Stimulated activated memory B cell treated with anti-CD40 and anti-IgM and Interleukin-4, amounts not matched to agents 10 μg/mL and 1 μg/mL and 100 μg/mL, for 72 hours (primary cell): ENCODE data around the gene ASCL2.

Experiments used
- ATAC-seq: fragments of 150-1000 bp; cut with Tn5 transposase; 2 replicates; pipeline ENCODE4 v1.10.0; 2021
- H3K27ac Mint-ChIP-seq: one replicate; pipeline ENCODE4 v1.8.0; 2022; ENCODE audit warnings: mild to moderate bottlenecking, mixed read lengths
- H3K27me3 Mint-ChIP-seq: one replicate; pipeline ENCODE4 v1.8.0; 2022; ENCODE audit warnings: mixed read lengths
- H3K36me3 Mint-ChIP-seq: one replicate; pipeline ENCODE4 v1.8.0; 2022; ENCODE audit warnings: mixed read lengths
- H3K4me1 Mint-ChIP-seq: one replicate; pipeline ENCODE4 v1.8.0; 2022; ENCODE audit warnings: mixed read lengths
- H3K4me3 Mint-ChIP-seq: one replicate; pipeline ENCODE4 v1.8.0; 2022; ENCODE audit warnings: mild to moderate bottlenecking, moderate library complexity, mixed read lengths
- H3K9me3 Mint-ChIP-seq: one replicate; pipeline ENCODE4 v1.8.0; 2022; ENCODE audit warnings: mixed read lengths

Gene ASCL2

DNA sequence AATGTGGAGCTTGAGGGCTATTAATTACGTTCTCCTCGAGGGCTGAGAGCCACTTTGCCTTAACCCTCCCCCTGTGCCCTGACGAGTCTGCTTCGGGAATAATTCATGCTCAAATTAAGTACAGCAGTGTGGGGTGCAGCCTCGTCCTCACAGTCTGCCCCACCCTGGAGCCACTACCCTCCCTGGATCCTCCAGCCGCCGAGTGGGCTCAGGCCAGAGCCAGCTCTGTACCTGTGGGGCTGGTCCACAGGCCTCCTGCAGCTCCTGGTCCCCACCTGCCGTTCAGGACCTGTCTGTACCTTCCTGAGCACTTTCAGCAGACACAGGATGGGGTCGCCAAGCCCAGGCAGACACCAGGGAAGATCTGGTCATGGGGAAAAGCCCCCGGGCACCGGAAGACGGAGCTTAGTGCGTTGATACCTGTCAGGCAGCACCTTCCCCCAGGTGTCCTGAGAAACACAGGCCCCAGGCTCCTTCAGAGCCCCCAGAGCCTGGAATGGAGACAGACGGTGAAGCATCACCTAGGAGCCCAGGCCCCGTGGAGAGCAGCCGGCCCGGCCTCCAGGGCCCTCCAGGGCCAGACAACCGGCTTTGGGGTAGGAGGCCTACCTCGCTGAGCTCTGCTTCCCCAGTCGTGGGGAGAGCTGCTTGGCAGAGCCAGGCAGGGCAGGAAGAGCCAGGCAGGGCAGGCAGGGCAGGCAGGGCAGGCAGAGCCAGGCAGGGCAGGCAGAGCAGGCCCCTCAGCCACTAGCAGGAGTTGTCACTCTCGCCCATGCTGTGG lies 41.2 kb upstream of the ASCL2 start:
- ATAC-seq = no peak
- Mint-ChIP-seq H3K36me3 (peaks cover under 1% of the 10 kb centered on the region), H3K27ac (no peak overlapping the region), H3K4me3 (no peak overlapping the region), H3K9me3 (no peaks in the 10 kb centered on the region), H3K4me1 (peaks cover 3% of the 10 kb centered on the region), H3K27me3 (peaks cover 28% of the 10 kb centered on the region)

- H3K27me3 Mint-ChIP-seq = peaks cover 35% of the 10 kb centered on the region
- H3K36me3 Mint-ChIP-seq = peaks cover 5% of the 10 kb centered on the region
- no peak overlapping the region for H3K27ac Mint-ChIP-seq
- no peaks in the 10 kb centered on the region for H3K9me3 Mint-ChIP-seq
- no peak for ATAC-seq
- H3K4me3 Mint-ChIP-seq = no peak overlapping the region
- H3K4me1 Mint-ChIP-seq = peaks cover 9% of the 10 kb centered on the region
These were observed 40.5 kb upstream of the ASCL2 start for GRCh38 chr11:2310786-2311352.

DNA sequence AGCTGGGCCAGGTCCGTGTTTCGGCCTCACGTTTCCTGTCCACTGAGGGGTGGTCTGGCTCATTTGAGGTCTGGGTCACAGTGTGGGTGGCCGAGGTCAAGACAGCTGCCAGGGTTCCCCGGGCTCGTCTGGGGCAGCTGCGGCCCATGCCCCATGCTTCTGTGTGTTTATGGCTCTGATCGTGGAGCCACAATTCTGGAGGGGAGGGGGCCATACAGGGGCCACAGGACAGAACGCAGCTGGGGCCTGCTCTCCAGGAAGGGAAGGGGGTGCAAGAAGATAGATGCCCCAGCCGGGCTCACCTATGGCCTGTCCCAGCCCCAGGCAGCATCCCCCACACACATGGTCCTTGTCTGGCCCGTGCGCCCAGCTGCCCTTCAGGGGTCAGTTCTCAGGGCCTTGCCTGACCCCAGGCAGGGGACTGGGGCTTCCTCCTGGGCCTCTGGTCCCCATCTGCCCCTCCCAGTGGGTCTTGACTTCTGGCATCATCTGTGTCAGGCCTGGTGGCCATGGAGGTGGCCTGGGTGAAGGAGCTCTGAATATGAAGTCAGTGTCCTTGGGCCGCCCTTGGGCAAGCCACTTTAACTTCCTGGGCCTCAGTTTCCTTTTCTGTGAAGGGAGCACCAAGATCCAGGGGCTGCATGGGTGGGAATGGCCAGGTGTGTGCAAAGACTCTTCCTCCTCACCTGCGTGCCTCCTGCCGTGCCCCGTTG lies 39.8 kb upstream of the ASCL2 start:
- no peak overlapping the region for H3K27ac Mint-ChIP-seq
- peaks cover 16% of the 10 kb centered on the region for H3K4me1 Mint-ChIP-seq
- H3K27me3 Mint-ChIP-seq = peaks cover 34% of the 10 kb centered on the region
- H3K9me3 Mint-ChIP-seq = no peaks in the 10 kb centered on the region
- H3K4me3 Mint-ChIP-seq = no peak overlapping the region
- no peak for ATAC-seq
- peaks cover 5% of the 10 kb centered on the region for H3K36me3 Mint-ChIP-seq

- no peak overlapping the region for H3K4me3 Mint-ChIP-seq
- ATAC-seq = no peak
- peaks cover 5% of the 10 kb centered on the region for H3K36me3 Mint-ChIP-seq
- H3K4me1 Mint-ChIP-seq = peaks cover 22% of the 10 kb centered on the region
- peaks cover 26% of the 10 kb centered on the region for H3K27me3 Mint-ChIP-seq
- no peaks in the 10 kb centered on the region for H3K9me3 Mint-ChIP-seq
- H3K27ac Mint-ChIP-seq = no peak overlapping the region
These were observed 39.1 kb upstream of the ASCL2 start for GRCh38 chr11:2309251-2310072.

DNA sequence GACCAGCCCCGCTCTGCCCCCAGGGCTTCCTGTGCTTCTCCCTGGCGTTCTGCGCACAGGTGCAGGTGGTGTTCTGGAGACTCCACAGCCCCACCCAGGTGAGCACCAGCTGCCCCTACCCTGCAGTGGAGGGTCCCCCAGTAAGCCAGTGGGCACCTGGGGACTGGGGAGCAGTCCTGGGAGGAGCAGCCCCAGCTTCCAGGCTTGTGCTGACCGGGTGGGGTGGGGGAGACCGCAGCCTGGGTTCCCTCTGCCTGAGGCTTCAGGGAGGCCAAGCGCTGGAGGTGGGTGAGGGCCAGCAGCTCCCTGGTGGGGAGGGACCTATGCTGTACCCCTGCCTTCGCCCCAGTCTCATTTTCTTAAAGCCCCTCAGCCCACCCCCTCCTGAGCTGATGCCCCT lies 38.3 kb upstream of the ASCL2 start:
- Mint-ChIP-seq H3K27me3 (peaks cover 22% of the 10 kb centered on the region), H3K4me3 (no peak overlapping the region), H3K36me3 (peaks cover 5% of the 10 kb centered on the region), H3K27ac (no peak overlapping the region), H3K4me1 (peaks cover 22% of the 10 kb centered on the region), H3K9me3 (no peaks in the 10 kb centered on the region)
- no peak for ATAC-seq

GRCh38 chr11:2307501-2308331 lies 37.3 kb upstream of the ASCL2 start:
- Mint-ChIP-seq H3K9me3 (no peaks in the 10 kb centered on the region), H3K27ac (no peak overlapping the region), H3K4me1 (peaks cover 25% of the 10 kb centered on the region), H3K27me3 (peaks cover 15% of the 10 kb centered on the region), H3K36me3 (peaks cover 5% of the 10 kb centered on the region), H3K4me3 (no peak overlapping the region)
- no peak for ATAC-seq

- peak overlapping the region; percentile 87 for H3K27ac Mint-ChIP-seq
- H3K27me3 Mint-ChIP-seq = peaks cover 15% of the 10 kb centered on the region
- H3K4me3 Mint-ChIP-seq = no peak overlapping the region
- peaks cover 32% of the 10 kb centered on the region for H3K4me1 Mint-ChIP-seq
- H3K9me3 Mint-ChIP-seq = no peaks in the 10 kb centered on the region
- H3K36me3 Mint-ChIP-seq = peaks cover 5% of the 10 kb centered on the region
- ATAC-seq = no peak
These were observed 36.6 kb upstream of the ASCL2 start for GRCh38 chr11:2306877-2307500.

- Mint-ChIP-seq H3K27ac (peak overlapping the region; percentile 87), H3K9me3 (no peaks in the 10 kb centered on the region), H3K27me3 (peaks cover 10% of the 10 kb centered on the region), H3K4me1 (peaks cover 37% of the 10 kb centered on the region), H3K4me3 (no peak overlapping the region), H3K36me3 (peaks cover 5% of the 10 kb centered on the region)
- no peak for ATAC-seq
These were observed 36.0 kb upstream of the ASCL2 start for GRCh38 chr11:2306452-2306823.

GRCh38 chr11:2305788-2306451 lies 35.5 kb upstream of the ASCL2 start:
- no peaks in the 10 kb centered on the region for H3K9me3 Mint-ChIP-seq
- H3K27me3 Mint-ChIP-seq = peaks cover 8% of the 10 kb centered on the region
- H3K4me1 Mint-ChIP-seq = peaks cover 42% of the 10 kb centered on the region
- peaks cover 5% of the 10 kb centered on the region for H3K36me3 Mint-ChIP-seq
- peak overlapping the region; percentile 87 for H3K27ac Mint-ChIP-seq
- no peak for ATAC-seq
- H3K4me3 Mint-ChIP-seq = no peak overlapping the region

DNA sequence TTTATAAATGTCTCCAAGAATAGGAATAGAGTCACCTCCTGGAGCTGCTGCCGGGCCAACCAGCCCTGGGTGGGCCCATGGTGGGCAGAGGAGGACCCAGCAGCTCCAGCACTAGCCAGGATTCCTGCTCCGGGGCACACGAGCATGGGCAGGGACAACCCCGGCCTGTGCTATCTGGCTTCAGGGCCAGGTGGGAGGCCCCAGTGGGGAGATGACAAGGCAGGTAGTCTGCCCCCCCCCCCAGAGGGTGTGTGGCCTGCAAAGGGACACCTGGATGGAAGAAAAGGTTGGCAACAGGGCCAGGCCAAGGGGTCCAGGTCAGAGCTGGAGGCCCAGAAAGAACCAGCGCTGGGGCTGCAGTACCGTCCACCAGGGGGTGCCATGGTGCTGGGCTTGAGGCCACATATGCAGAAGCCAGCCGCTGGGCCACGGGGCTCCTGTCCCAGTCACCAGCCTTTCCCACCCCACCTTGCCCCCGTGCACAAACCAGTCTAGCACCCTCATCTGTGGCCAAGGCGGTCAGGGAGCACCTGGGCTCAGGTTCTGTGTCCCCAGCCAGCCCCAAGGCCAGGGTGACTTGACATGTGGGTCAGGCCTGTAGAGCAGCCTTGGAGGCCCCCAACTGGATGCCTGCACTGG lies 34.9 kb upstream of the ASCL2 start:
- peaks cover 49% of the 10 kb centered on the region for H3K4me1 Mint-ChIP-seq
- H3K9me3 Mint-ChIP-seq = no peaks in the 10 kb centered on the region
- peaks cover 8% of the 10 kb centered on the region for H3K27me3 Mint-ChIP-seq
- peaks cover 5% of the 10 kb centered on the region for H3K36me3 Mint-ChIP-seq
- peak overlapping the region; percentile 87 for H3K27ac Mint-ChIP-seq
- no peak overlapping the region for H3K4me3 Mint-ChIP-seq
- ATAC-seq = peak; percentile 66

- Mint-ChIP-seq H3K27me3 (peaks cover 8% of the 10 kb centered on the region), H3K9me3 (no peaks in the 10 kb centered on the region), H3K4me3 (no peak overlapping the region), H3K36me3 (peaks cover 5% of the 10 kb centered on the region), H3K4me1 (peaks cover 54% of the 10 kb centered on the region), H3K27ac (peak overlapping the region; percentile 60)
- ATAC-seq = no peak
These were observed 34.2 kb upstream of the ASCL2 start for GRCh38 chr11:2304506-2305139.

- Mint-ChIP-seq H3K4me3 (no peak overlapping the region), H3K27me3 (peaks cover 8% of the 10 kb centered on the region), H3K27ac (peak overlapping the region; percentile 22), H3K36me3 (peaks cover 5% of the 10 kb centered on the region), H3K9me3 (no peaks in the 10 kb centered on the region), H3K4me1 (peaks cover 59% of the 10 kb centered on the region)
- ATAC-seq = no peak
These were observed 33.5 kb upstream of the ASCL2 start for GRCh38 chr11:2303627-2304505.
